Kidney (tissue), 14 donors: ENCODE measurements around the gene MYADML2. TPM values are rescaled to one million over a fixed set of nuclear protein-coding genes. Genes with fewer than 3 reads are reported as not detected.

ENCODE experiments used
- DNase-seq, 5 donors: peaks; one replicate each; pipeline ENCODE4 v3.0.0-alpha.2; 2013 to 2020
- FAIRE-seq: peaks from 2 replicates; lab custom pipeline; 2012; peaks lifted over from hg19 to GRCh38; lab: Jason Lieb, UNC
- H3K27ac ChIP-seq, 2 donors: one replicate each; pipeline ENCODE4 v1.7.0; 2013; ENCODE audit warnings: low read depth in 2 of 2, low read length in 2 of 2, inconsistent platforms in 1 of 2
- H3K27me3 ChIP-seq: one replicate; pipeline ENCODE4 v1.7.1; 2013; ENCODE audit warnings: low read length, inconsistent platforms; ENCODE audit not compliant: control insufficient read depth, insufficient read depth
- H3K36me3 ChIP-seq, 3 donors: one replicate each; pipeline versions ENCODE4 v1.7.0 to v1.7.1; 2013; ENCODE audit warnings: low read length in 3 of 3, control low read depth in 1 of 3, inconsistent platforms in 1 of 3; ENCODE audit not compliant: insufficient read depth in 3 of 3, control insufficient read depth in 2 of 3
- H3K4me1 ChIP-seq, 3 donors: one replicate each; pipeline versions ENCODE4 v1.7.0 to v1.7.1; 2013; ENCODE audit warnings: low read length in 3 of 3, inconsistent platforms in 1 of 3, low read depth in 1 of 3; ENCODE audit not compliant: control insufficient read depth in 2 of 3, insufficient read depth in 2 of 3
- H3K4me3 ChIP-seq, 3 donors: one replicate each; pipeline versions ENCODE4 v1.7.0 to v1.8.1; 2013; ENCODE audit warnings: low read length in 3 of 3, control low read depth in 1 of 3, inconsistent platforms in 1 of 3
- H3K9ac ChIP-seq, 3 donors: one replicate each; pipeline versions ENCODE4 v1.7.0 to v1.7.1; 2013; ENCODE audit warnings: low read length in 3 of 3, control low read depth in 1 of 3, inconsistent platforms in 1 of 3
- H3K9me3 ChIP-seq, 3 donors: one replicate each; pipeline versions ENCODE4 v1.7.0 to v1.7.1; 2013; ENCODE audit warnings: low read length in 3 of 3, control low read depth in 1 of 3, inconsistent platforms in 1 of 3; ENCODE audit not compliant: control insufficient read depth in 2 of 3, insufficient read depth in 1 of 3
- intact Hi-C: fragments of 100-400 bp; cut with DNase I; formaldehyde crosslinking; loops from one replicate; pipeline ENCODE4 v1.11.1; 2022
- polyA plus RNA-seq: library from polyadenylated mRNA; stranded (reverse); fragments of 350-450 nt; fragmentation: Illumina TruSeq; extraction: RNeasy Lipid Tissue Mini Kit (QIAGEN cat#74804); gene quantifications from one replicate; pipeline ENCODE4 v1.2.3, GENCODE V29; 2014; ENCODE audit warnings: low read depth, low replicate concordance; ENCODE audit not compliant: insufficient read depth
- total RNA-seq: library from RNA; stranded (reverse); fragmentation: NEBNext Ultra II Directional; extraction: Animal tissue kit (Norgen Biotek cat#: 25700); gene quantifications from one replicate; pipeline ENCODE4 v1.2.1, GENCODE V29; 2021
- TF ChIP-seq, protein P1 (sequence below): IDR thresholded peaks from 3 replicates; pipeline ENCODE4 v1.5.1; 2012; ENCODE audit warnings: mild to moderate bottlenecking, moderate library complexity, borderline replicate concordance; ENCODE audit not compliant: insufficient read depth; ENCODE audit errors: extremely low read depth
- donor health status: control.
- donor health status: control.
- donor health status: control.
- donor health status: control.
- donor health status: control.
- donor health status: DM: yes; HTN: yes; CAD: no.
- donor health status: Normal renal cell carcinoma (clear cell type).

MYADML2 gene
- total and polyA plus RNA-seq, 2 donors from 2014 or later = not detected

DNA sequence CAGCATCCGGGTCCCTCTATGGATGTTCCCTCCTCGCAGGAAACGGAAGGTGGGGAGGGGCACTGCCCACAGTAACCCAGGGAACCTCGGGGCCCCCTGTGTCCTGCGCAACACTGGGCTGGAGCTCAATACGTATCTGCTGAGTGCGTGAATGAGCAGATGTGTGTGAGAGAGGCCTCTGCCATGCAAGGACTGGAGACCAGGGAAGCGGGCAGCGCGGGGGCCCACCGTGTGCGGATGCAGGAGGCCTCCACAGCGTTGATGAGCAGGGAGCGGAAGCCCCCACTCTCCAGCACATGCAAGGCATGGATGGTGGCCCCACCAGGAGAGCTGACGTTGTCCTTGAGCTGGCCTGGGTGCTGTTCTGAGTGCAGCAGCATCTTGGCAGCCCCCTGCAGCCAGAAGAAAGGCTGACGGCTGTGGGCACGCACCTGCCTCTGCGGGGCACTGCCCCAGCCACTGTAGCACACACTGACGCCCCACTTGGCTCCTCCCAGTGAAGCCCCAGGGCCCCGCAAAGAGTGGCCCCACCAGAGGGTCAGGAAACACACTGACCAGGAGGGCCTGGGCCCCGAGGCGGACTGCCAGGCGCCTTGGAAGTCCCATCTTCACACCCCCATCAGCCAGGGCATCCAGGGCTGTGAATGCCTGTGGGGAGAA lies 12.8 kb downstream of the MYADML2 start:
- Histone ChIP-seq H3K36me3 (no peaks in the 10 kb centered on the region), H3K27ac (no peak overlapping the region), H3K27me3 (no peaks in the 10 kb centered on the region), H3K9me3 (no peaks in the 10 kb centered on the region), H3K4me3 (no peak overlapping the region), H3K9ac (no peak overlapping the region), H3K4me1 (peaks cover 0 to 3% (median 0%) of the 10 kb centered on the region in 3 donors)
- TF ChIP-seq, protein P1, sequence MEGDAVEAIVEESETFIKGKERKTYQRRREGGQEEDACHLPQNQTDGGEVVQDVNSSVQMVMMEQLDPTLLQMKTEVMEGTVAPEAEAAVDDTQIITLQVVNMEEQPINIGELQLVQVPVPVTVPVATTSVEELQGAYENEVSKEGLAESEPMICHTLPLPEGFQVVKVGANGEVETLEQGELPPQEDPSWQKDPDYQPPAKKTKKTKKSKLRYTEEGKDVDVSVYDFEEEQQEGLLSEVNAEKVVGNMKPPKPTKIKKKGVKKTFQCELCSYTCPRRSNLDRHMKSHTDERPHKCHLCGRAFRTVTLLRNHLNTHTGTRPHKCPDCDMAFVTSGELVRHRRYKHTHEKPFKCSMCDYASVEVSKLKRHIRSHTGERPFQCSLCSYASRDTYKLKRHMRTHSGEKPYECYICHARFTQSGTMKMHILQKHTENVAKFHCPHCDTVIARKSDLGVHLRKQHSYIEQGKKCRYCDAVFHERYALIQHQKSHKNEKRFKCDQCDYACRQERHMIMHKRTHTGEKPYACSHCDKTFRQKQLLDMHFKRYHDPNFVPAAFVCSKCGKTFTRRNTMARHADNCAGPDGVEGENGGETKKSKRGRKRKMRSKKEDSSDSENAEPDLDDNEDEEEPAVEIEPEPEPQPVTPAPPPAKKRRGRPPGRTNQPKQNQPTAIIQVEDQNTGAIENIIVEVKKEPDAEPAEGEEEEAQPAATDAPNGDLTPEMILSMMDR = no peak
- intact Hi-C loops = no loop called here
- no peak for FAIRE-seq
- DNase-seq = peak in 1 of 5 donors; percentile 52

DNA sequence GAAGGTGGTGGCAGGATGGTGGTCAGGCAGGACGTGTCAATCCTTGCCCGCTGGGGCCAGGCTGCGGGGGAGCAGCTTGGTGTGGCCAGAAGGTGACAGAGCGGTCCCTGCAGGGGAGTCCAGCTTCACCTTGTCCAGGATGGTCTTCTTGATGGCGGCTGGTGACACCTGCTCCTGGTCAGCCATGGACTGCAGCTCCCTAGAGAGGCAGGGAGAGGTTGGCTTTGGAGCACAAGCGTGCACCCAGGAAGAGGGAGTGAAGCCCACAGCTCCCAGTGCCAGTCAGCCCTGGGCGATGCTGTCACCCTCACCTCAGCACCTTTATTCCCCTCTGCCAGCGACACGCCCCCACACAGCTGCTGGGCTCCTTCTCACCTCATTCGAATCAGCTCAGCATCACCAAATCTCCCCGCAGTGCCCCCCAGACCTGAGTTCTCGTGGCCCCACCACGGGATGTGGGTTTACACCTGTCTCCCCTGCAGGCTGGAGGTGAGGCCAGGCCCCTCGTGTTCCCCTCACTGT lies 13.8 kb downstream of the MYADML2 start:
- DNase-seq = no peak

DNA sequence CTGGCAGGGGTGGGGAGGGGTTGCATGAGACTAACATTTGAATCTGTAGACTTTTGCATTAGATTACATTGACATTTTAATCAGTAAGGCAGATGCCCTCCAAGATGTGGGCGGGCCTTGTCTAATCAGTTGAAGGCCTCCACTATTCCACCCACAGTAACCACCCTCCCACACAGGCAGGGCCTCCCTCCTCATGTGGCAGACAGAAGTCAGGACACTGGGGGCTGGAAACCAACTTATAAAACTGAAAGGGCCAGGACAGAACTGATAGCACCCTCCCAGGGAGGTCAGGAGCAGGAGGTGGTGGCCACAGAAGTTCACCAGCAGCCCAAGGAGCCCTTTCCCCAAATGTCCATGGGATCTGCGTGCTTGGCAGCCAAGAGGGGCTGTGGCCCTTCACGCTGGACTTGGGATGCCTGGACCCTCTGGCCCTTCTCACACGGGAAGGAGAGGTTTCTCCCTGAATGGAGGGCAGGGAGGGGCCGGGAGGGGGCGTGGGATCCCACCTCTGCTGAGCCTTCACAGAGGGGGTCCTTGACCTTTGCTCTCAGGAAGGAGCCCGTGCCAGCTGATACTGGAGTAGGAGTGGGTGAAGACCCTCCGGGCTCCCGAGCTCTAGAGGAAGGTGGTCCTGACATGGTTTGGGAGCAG lies 14.6 kb downstream of the MYADML2 start:
- FAIRE-seq (no peak), DNase-seq (peak in 1 of 5 donors; percentile 64)
- Histone ChIP-seq H3K4me1 (peaks cover 0 to 9% (median 0%) of the 10 kb centered on the region in 3 donors), H3K9ac (no peak overlapping the region), H3K27me3 (no peaks in the 10 kb centered on the region), H3K27ac (no peak overlapping the region), H3K4me3 (no peak overlapping the region), H3K9me3 (no peaks in the 10 kb centered on the region), H3K36me3 (no peaks in the 10 kb centered on the region)
- intact Hi-C loops = no loop called here
- TF ChIP-seq, protein P1 = no peak

More for the DNA sequence above, 13.8 kb downstream of the MYADML2 start:
- no peak overlapping the region for H3K9ac ChIP-seq
- H3K4me3 ChIP-seq = no peak overlapping the region
- no peak overlapping the region for H3K27ac ChIP-seq
- TF ChIP-seq, protein P1 = no peak
- FAIRE-seq = no peak
- no peaks in the 10 kb centered on the region for H3K27me3 ChIP-seq
- no peaks in the 10 kb centered on the region for H3K36me3 ChIP-seq
- intact Hi-C loops = no loop called here
- no peaks in the 10 kb centered on the region for H3K9me3 ChIP-seq
- peaks cover 0 to 9% (median 0%) of the 10 kb centered on the region in 3 donors for H3K4me1 ChIP-seq
